Measurements from ENCODE around the gene APOLD1.

- TF ChIP-seq POLR2A (IDR thresholded peaks at IDR 0.05; ENCODE audit: extremely low read depth, insufficient read length) = no peak
- TF ChIP-seq CTCF (IDR thresholded peaks at IDR 0.05; ENCODE audit: low read depth, low read length) = no peak
Observed at GRCh38 chr12:12819752-12820311, 34.4 kb downstream of the APOLD1 start.

All from NB4 (cell line).